ENCODE data around the gene MRAS.
"Not testable (repeated sequence)": the region's sequence is repeated elsewhere in the genome, so short reads cannot be mapped to it uniquely, and the experiment has no call there.

MRAS gene

GRCh38 chr3:138412821-138413551 lies 64.6 kb downstream of the MRAS start:
- H3K4me3 ChIP-seq (ENCODE audit: low read length) = no peak overlapping the region
- DNase-seq (ENCODE audit: low read depth) = peak; percentile 48
- peak; percentile 23; the same call in 1 of the 2 replicates for TF ChIP-seq CTCF (conservative IDR thresholded peaks at IDR 0.05; ENCODE audit: low read length)

GRCh38 chr3:138416236-138416635 lies 67.9 kb downstream of the MRAS start:
- DNase-seq (ENCODE audit: low read depth); H3K4me3 ChIP-seq (ENCODE audit: low read length): not testable (repeated sequence)

- TF ChIP-seq CTCF (conservative IDR thresholded peaks at IDR 0.05; ENCODE audit: low read length) = peak; percentile 99
- peak; percentile 82 for DNase-seq (ENCODE audit: low read depth)
- H3K4me3 ChIP-seq (ENCODE audit: low read length) = no peak overlapping the region
These were observed 69.2 kb downstream of the MRAS start for GRCh38 chr3:138417559-138417982.

- no peak overlapping the region for H3K4me3 ChIP-seq (ENCODE audit: low read length)
- DNase-seq (ENCODE audit: low read depth) = no peak
- no peak for TF ChIP-seq CTCF (conservative IDR thresholded peaks at IDR 0.05; ENCODE audit: low read length)
These were observed 70.3 kb downstream of the MRAS start for GRCh38 chr3:138418601-138419206.

GRCh38 chr3:138423316-138423715 lies 74.9 kb downstream of the MRAS start:
- no peak for DNase-seq (ENCODE audit: low read depth)
- H3K4me3 ChIP-seq (ENCODE audit: low read length) = no peak overlapping the region
- no peak for TF ChIP-seq CTCF (conservative IDR thresholded peaks at IDR 0.05; ENCODE audit: low read length)

- H3K4me3 ChIP-seq (ENCODE audit: low read length) = no peak overlapping the region
- TF ChIP-seq CTCF (conservative IDR thresholded peaks at IDR 0.05; ENCODE audit: low read length) = no peak
- DNase-seq (ENCODE audit: low read depth) = no peak
These were observed 75.9 kb downstream of the MRAS start for GRCh38 chr3:138424323-138424722.

- peak; percentile 26 for DNase-seq (ENCODE audit: low read depth)
- H3K4me3 ChIP-seq (ENCODE audit: low read length) = no peak overlapping the region
- TF ChIP-seq CTCF (conservative IDR thresholded peaks at IDR 0.05; ENCODE audit: low read length) = peak; percentile 63
These were observed 77.8 kb downstream of the MRAS start for GRCh38 chr3:138426211-138426610.

- DNase-seq (ENCODE audit: low read depth); H3K4me3 ChIP-seq (ENCODE audit: low read length): not testable (repeated sequence)
These were observed 78.4 kb downstream of the MRAS start for GRCh38 chr3:138426754-138427153.
